ENCODE measurements around the gene YIPF3.

Gene YIPF3

DNA sequence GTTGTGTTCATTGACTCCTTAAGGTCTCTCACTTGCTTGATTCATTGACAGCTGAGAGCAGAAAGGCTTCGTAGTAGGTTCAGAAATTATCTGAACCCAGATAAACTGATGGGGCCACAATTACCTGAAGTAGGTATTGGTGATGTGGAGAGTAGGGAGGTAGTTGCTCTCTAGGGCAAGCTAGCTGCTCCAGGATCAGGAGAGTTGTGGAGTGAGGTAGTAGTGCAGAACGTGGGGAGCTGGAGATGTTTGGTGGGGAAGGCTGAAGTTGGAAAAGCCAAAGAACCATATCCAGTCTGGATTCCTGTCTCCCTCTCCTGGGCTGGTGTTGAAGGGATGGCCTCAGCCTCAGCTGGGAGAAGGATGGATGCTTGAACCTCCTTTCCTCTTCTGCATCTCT, 23.5 kb downstream of the YIPF3 start:
- intact Hi-C loops (cut with micrococcal nuclease): loop anchor here (10.0 kb wide), 1 partner anchor 138 kb away; no protein-coding TSS in a partner anchor
- peaks cover 38% of the 10 kb centered on the region for H3K4me1 Mint-ChIP-seq (ENCODE audit: low read depth)
- H3K9me3 Mint-ChIP-seq: no peaks in the 10 kb centered on the region
- no peak overlapping the region for H3K27ac Mint-ChIP-seq
- no peaks in the 10 kb centered on the region for H3K27me3 Mint-ChIP-seq
- no peak overlapping the region for H3K4me3 Mint-ChIP-seq
- H3K36me3 Mint-ChIP-seq (ENCODE audit: low read depth): peaks cover 40% of the 10 kb centered on the region

DNA sequence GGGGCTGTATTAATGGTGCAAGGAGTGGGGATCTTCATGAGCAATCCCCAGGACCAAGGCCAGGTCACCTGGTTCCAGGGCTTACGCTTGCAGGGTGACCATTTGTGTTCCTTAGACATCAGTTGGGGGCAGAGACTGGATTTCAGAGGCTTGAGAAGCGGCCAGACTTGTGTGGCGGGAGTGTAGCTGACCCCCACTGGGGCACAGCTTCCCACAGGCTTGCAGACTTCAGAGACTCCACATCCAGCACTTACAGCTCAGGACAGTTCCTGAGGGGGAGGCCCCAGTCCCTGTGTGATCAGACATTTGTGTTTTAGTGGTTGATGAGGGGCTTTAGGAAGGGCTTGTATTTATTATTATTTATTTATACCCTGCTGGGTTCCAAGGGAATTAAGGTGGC, 24.1 kb downstream of the YIPF3 start:
- Mint-ChIP-seq H3K36me3 (ENCODE audit: low read depth) (peaks cover 40% of the 10 kb centered on the region), H3K27me3 (no peaks in the 10 kb centered on the region), H3K27ac (no peak overlapping the region), H3K4me3 (no peak overlapping the region), H3K9me3 (no peaks in the 10 kb centered on the region), H3K4me1 (ENCODE audit: low read depth) (peaks cover 42% of the 10 kb centered on the region)
- intact Hi-C loops (cut with micrococcal nuclease): loop anchor here (10.0 kb wide), 1 partner anchor 138 kb away; no protein-coding TSS in a partner anchor

DNA sequence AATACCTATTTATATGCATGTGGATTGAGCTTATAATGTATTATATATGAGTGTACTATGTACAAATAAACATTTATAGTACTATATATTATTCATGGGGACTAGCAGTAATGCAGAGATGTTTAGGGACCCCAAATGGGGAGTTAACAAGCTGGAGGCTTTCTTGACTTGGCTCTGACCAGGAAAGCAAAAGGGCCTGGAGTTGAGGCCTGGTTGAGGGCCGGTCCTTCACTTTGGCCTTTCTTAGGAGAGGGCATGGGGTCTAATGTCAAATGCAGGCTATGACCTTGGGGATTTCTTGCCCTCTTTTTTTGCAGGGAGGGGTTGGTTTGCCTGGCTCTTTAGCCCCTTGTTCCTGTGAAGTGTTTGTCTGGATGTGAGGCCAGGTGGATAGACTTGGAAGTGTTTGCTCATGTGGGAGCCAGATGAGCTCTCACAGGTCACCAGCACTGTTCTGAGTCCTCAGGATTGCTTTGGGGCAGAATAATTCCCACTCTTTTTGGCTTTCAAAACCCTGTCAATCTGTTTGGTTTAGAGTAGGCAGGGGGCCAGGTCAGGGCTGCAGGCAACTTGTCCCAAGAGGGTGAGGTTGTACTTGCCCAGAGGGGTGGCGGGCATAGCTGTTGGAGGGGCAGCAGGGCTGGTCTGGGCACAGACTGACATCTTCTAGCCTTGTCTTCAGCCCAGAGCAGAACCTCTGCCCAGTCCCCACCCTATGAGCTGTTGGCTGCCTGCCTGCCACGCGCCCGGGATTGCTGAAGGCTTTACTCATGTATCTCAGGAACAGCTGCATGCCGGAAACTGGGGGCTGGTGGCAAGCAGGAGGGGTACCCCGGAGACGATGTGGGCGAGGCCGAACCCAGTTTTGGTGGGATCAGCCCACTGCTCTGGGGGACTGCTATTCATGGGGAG, 24.7 kb downstream of the YIPF3 start:
- Mint-ChIP-seq H3K4me1 (ENCODE audit: low read depth) (peaks cover 42% of the 10 kb centered on the region), H3K27me3 (no peaks in the 10 kb centered on the region), H3K36me3 (ENCODE audit: low read depth) (peaks cover 35% of the 10 kb centered on the region), H3K4me3 (no peak overlapping the region), H3K9me3 (no peaks in the 10 kb centered on the region), H3K27ac (no peak overlapping the region)
- intact Hi-C loops (cut with micrococcal nuclease): loop anchor here (10.0 kb wide), 1 partner anchor 137 kb away; no protein-coding TSS in a partner anchor

DNA sequence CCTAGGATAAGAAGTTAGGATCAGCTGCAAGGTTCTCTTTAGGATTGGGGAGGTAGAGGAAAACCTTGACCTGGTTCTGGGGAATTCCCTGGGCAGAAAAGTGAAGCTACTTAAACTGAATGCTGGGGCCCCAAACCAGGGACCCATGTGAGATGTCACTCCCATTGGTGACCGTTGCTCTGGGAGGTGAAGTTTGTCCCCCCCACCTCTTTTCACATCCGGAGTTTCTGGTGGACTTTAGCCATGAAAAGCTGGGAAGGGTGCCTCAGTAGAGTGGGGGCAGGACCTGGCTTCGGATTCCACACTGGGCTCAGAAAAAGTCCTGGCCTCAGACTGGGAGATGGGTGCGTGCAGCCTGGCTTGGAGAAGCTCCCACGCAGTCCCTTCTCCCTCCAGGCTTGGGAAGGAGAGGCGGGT, 26.2 kb downstream of the YIPF3 start:
- Mint-ChIP-seq H3K4me1 (ENCODE audit: low read depth) (peaks cover 41% of the 10 kb centered on the region), H3K27ac (no peak overlapping the region), H3K4me3 (no peak overlapping the region), H3K9me3 (no peaks in the 10 kb centered on the region), H3K36me3 (ENCODE audit: low read depth) (peaks cover 36% of the 10 kb centered on the region), H3K27me3 (no peaks in the 10 kb centered on the region)
- intact Hi-C loops (cut with micrococcal nuclease): loop anchor here (10.0 kb wide), 1 partner anchor 136 kb away; no protein-coding TSS in a partner anchor

DNA sequence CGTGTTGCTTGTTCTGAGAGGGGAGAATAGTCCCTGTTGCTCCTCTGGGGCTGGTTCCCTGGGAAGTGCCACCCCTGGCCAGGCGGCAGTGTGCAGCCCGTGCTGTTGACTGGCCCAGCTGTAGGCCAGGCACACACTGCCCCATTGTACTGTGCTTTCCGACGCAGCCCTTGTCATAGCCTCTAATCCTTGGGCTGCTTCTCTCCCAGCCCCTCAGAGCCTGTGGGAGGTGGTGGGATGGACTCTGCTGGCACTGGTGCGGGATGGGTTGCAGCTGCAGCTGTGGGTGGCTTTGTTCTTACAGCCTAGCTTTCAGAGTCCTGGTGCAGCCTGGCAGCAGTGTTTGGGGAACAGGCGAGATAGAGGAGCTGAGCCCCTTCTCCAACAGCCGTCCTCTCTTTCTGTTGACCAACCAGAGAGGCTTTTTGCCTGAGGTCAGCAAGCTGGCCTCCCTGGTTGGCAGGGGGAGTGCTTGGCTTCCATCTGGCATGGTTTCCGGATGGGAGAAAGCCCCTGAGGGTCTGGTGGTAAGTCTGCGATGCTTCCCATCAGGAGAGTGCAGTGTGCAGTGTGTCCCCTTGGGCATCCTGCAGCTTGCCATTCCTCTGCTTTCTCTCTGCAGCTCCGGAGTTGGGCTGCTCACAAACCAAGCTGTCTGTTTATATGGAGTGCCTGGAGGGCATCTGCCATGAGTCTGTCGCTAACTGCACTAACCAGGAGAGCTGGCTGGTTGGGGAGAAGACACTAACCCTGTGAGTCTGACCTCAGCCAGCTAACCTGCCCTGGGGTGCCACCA, 27.3 kb downstream of the YIPF3 start:
- Mint-ChIP-seq H3K27me3 (no peaks in the 10 kb centered on the region), H3K9me3 (no peaks in the 10 kb centered on the region), H3K4me1 (ENCODE audit: low read depth) (peaks cover 31% of the 10 kb centered on the region), H3K27ac (peak overlapping the region; percentile 20), H3K4me3 (no peak overlapping the region), H3K36me3 (ENCODE audit: low read depth) (peaks cover 38% of the 10 kb centered on the region)
- intact Hi-C loops (cut with micrococcal nuclease): loop anchor here (10.0 kb wide), 1 partner anchor 135 kb away; no protein-coding TSS in a partner anchor

DNA sequence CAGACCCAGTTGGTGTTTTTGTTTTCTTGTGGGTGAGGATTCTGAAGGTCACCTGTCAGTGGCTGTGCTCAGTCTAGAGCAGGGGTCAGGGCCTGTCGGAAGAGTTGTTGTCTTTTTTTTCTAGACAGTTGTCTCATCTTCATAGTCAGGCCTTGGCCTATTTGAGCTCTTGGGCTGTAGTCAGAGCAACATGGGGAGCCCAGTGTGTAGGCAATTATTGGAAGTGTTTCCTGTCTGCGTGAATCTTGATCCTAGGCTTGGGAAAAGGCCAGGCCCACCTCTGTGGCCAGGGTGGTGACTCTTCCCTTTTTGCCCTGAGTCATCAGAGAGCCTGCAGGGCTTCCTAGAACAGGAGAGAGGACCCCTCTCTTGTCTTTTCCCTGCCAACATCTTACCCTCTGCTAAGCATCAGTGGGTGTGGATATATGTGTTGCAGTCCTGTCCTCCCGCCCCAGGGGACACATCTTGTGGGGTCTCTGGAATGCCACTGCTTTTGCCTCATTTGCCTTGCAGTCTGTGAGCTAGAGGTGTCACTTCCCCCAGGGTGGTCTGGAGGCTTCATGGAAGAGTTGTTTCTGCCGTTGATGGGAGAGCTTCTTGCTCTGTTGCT, 28.0 kb downstream of the YIPF3 start:
- H3K9me3 Mint-ChIP-seq: no peaks in the 10 kb centered on the region

DNA sequence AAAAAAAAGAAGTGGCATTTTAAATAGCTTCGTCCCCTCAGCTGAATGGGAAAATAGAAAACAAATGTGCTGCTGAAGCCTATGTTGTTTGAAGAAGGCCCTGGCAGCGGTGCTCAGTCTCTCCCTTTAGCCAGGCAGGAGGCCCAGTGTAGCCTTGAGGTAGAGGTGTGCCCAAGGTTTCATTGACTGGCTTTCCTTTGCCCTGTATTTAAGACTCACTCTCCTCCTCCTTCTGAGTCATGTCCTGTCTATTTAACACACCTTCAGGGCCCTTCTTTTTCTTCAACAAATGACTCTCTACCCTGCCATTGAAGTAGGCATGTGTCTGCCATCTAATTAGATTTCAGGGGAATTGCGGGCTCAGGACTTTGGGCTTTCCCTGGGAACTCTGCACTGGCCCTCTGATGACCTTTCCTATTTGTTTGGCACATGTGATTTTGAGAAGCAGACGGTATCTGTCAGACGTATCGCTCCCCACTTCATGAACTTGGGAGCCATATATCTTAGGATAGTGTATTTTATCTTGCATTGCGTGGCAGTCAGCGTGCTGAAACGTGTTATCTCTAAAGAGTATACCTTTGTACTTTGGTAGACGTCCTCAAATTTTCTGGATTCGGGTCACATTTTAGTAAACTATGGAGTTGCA, 35.0 kb downstream of the YIPF3 start:
- no peaks in the 10 kb centered on the region for H3K27me3 Mint-ChIP-seq
- no peak overlapping the region for H3K27ac Mint-ChIP-seq
- peaks cover 40% of the 10 kb centered on the region for H3K4me1 Mint-ChIP-seq (ENCODE audit: low read depth)
- H3K9me3 Mint-ChIP-seq: no peaks in the 10 kb centered on the region
- intact Hi-C loops (cut with micrococcal nuclease): no loop called here
- H3K4me3 Mint-ChIP-seq: no peak overlapping the region
- peaks cover 42% of the 10 kb centered on the region for H3K36me3 Mint-ChIP-seq (ENCODE audit: low read depth)

More for the DNA sequence above, 28.0 kb downstream of the YIPF3 start:
- Mint-ChIP-seq H3K36me3 (ENCODE audit: low read depth) (peaks cover 33% of the 10 kb centered on the region), H3K27me3 (no peaks in the 10 kb centered on the region), H3K4me1 (ENCODE audit: low read depth) (peaks cover 24% of the 10 kb centered on the region), H3K4me3 (no peak overlapping the region), H3K27ac (peak overlapping the region; percentile 20)
- intact Hi-C loops (cut with micrococcal nuclease): no loop called here

DNA sequence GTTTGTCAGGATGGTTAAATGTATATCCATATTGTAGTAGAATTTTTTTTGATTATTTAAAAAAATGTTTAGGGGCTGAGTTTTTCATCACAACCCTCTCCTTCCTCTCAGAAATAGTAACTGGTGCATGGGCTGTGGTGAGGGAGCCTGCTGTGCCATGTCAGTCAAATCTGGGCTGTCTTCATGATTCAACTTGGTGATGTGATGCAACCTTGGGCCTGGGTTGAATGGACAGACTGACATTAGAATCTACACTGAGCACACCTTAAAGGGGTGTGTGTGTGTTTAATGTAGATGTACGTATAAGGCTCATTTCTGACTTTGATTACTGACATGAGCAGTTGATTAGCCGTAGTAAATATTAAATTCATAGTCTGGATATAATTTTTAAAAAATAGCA, 35.7 kb downstream of the YIPF3 start:
- Mint-ChIP-seq H3K36me3 (ENCODE audit: low read depth) (peaks cover 40% of the 10 kb centered on the region), H3K4me1 (ENCODE audit: low read depth) (peaks cover 42% of the 10 kb centered on the region), H3K4me3 (no peak overlapping the region), H3K9me3 (no peaks in the 10 kb centered on the region), H3K27ac (no peak overlapping the region), H3K27me3 (no peaks in the 10 kb centered on the region)
- intact Hi-C loops (cut with micrococcal nuclease): no loop called here

DNA sequence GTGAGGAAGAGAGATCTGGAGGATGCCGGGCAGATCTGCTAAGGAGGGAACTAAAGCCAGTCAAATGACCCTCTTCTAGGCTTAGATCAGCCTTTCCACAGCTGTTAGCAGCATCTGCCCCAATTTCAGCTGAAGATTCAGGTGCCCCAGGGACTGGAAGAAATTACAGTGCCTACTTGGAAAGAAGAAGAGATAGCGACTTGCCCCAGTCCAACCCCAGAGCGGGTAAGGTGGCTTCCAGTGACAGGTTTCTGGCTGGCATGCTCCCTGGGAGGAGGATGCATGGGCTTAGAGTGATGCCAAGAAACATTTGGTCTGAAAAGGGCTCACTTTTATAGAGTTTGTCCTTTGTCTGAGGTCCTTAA, 38.7 kb downstream of the YIPF3 start:
- Mint-ChIP-seq H3K9me3 (no peaks in the 10 kb centered on the region), H3K36me3 (ENCODE audit: low read depth) (peaks cover 20% of the 10 kb centered on the region), H3K4me3 (peak overlapping the region; percentile 99), H3K27ac (peak overlapping the region; percentile 100), H3K27me3 (no peaks in the 10 kb centered on the region), H3K4me1 (ENCODE audit: low read depth) (peaks cover 42% of the 10 kb centered on the region)
- intact Hi-C loops (cut with micrococcal nuclease): no loop called here

DNA sequence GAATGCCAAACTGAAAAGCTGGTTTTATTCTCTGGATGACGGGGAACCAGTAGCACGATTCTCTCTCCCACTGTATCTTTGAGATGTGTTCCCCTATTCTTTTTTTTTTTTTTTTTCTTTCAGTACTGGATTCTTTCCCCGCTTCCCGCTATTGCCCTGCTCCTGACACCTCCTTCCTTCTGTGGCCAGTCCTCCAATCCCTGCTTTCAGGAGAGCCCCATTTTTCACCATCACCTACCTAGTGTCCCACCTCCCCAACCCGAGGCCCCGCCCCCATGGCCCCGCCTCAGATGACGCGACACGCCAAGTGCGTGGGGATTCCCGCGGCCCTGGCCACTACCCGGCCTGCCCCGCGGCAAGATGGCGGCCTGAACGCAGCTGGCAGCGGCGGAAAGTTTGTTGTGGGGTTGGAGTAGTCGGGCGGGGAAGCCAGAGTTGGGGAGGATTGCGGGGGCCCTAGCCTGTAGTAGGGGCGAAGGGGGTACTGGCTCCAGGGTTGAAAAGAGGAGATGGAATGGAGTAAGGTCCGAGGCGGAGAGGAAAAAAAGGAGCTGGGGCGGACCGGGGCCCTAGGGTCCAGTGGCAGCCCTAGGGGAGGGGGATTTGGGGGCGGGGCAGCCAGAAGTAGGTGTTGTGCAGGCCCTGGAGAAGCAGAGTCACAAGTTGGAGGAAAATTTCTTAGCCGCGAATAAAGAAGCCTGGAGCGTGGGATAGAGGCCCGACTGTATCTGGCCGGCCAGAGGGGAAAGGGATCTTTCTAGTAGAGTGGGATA, 39.3 kb downstream of the YIPF3 start, which contains the start of gene TJAP1:
TSS of gene TJAP1 (plus strand) at position 336 of the 773 bp plus-strand sequence. CDS start 21,432 bp downstream, outside the sequence.
- Mint-ChIP-seq H3K4me3 (peak within 1 kb of the TSS; percentile 99), H3K27ac (peak within 1 kb of the TSS; percentile 100), H3K9me3 (no peaks in the 10 kb centered on the region), H3K27me3 (no peaks in the 10 kb centered on the region), H3K36me3 (ENCODE audit: low read depth) (peaks cover 16% of the 10 kb centered on the region), H3K4me1 (ENCODE audit: low read depth) (peaks cover 40% of the 10 kb centered on the region)
- intact Hi-C loops (cut with micrococcal nuclease): no loop called here

DNA sequence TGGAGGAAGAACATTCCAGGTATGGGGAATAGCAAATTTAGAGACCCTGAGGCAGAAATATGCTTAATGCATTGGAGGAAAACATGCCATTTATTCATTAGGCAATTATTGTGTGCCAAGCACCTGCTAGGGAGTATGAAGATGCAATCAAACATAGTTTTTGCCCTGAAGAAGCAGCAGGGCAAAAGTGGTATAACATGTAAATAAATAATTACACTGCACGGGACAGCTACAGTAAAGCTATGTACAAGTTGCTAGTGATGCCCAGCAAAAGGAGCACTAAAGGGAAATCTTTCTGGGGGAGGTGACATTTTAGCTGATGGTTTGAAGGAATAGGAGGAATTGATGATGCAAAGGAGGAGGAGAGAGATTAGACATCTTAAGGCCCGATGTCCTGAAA, 40.0 kb downstream of the YIPF3 start:
- no peaks in the 10 kb centered on the region for H3K9me3 Mint-ChIP-seq
- peaks cover 35% of the 10 kb centered on the region for H3K4me1 Mint-ChIP-seq (ENCODE audit: low read depth)
- intact Hi-C loops (cut with micrococcal nuclease): no loop called here
- no peak overlapping the region for H3K4me3 Mint-ChIP-seq
- no peaks in the 10 kb centered on the region for H3K27me3 Mint-ChIP-seq
- peaks cover 10% of the 10 kb centered on the region for H3K36me3 Mint-ChIP-seq (ENCODE audit: low read depth)
- H3K27ac Mint-ChIP-seq: peak overlapping the region; percentile 100

DNA sequence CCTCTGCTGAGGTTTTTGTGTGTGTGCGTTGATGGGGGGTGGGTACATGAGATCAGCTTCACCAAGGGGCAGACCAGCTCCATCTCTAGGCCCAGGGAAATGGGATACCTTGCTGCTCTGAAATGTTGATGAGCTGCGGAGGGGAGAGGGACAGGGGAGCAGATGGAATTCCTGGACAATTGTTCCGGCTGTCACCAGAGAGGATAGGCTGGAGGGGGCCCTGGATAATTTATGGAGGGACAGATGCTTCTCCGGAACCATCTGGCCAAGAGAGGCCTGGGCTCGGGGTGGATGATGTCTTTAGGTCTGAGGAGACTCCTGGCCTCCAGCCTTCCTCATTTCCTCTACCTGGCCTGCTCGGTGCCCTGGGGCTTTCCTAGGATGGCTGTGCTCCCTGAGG, 41.2 kb downstream of the YIPF3 start:
- Mint-ChIP-seq H3K27me3 (peaks cover 7% of the 10 kb centered on the region), H3K4me1 (ENCODE audit: low read depth) (peaks cover 30% of the 10 kb centered on the region), H3K27ac (no peak overlapping the region), H3K36me3 (ENCODE audit: low read depth) (peaks cover 8% of the 10 kb centered on the region), H3K4me3 (no peak overlapping the region), H3K9me3 (no peaks in the 10 kb centered on the region)
- intact Hi-C loops (cut with micrococcal nuclease): no loop called here

DNA sequence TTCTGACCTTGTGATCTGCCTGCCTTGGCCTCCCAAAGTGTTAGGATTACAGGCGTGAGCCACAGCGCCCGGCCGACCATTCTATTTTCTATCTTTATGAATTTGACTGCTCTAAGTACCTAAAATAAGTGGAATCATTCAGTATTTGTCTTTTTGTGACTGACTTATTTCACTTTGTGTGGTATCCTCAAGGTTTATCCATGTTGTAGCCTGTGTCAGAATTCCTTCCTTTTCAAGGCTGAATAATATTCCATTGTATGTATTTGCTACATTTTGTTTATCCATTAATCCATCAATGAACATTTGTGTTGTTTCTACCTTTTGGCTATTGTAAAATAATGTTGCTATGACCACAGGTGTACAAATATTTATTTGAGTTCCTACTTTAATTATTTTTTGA, 44.2 kb downstream of the YIPF3 start:
- Mint-ChIP-seq H3K27ac (no peak overlapping the region), H3K36me3 (ENCODE audit: low read depth) (peaks cover 4% of the 10 kb centered on the region), H3K9me3 (no peaks in the 10 kb centered on the region), H3K4me1 (ENCODE audit: low read depth) (peaks cover 9% of the 10 kb centered on the region), H3K27me3 (peaks cover 17% of the 10 kb centered on the region), H3K4me3 (no peak overlapping the region)
- intact Hi-C loops (cut with micrococcal nuclease): no loop called here

All from dendritic cell treated with granulocyte-macrophage colony-stimulating factor and Interleukin-4, amounts not matched to agents 40 ng/mL and 50 ng/mL, for 4 days (primary cell).